Stimulated activated CD8-positive, alpha-beta memory T cell treated with anti-CD3 and anti-CD28 coated beads, Interleukin-4, amount 100 ng/mL, for 48 hours (primary cell): Measurements from ENCODE around the gene GADD45GIP1.

ENCODE experiments used
- DNase-seq: peaks from one replicate; pipeline ENCODE4 v3.0.0-alpha.2; 2020

GADD45GIP1 gene

GRCh38 chr19:12956446-12957388 is at the start of gene GADD45GIP1:
TSS of gene GADD45GIP1 (minus strand) at chr19:12957223. CDS start at chr19:12957212, 11 bp downstream.
- DNase-seq, result peak; percentile 90

GRCh38 chr19:13005861-13006370 is 48.9 kb upstream of the GADD45GIP1 start:
- DNase-seq, result no peak

GRCh38 chr19:13005253-13005652 is 48.2 kb upstream of the GADD45GIP1 start:
- no peak for DNase-seq

GRCh38 chr19:13004273-13004672 is 47.2 kb upstream of the GADD45GIP1 start:
- DNase-seq, result no peak

GRCh38 chr19:13003081-13003480 is 46.1 kb upstream of the GADD45GIP1 start:
- DNase-seq, result no peak

- no peak for DNase-seq
These were observed 45.3 kb upstream of the GADD45GIP1 start for GRCh38 chr19:13002166-13002898.

- DNase-seq, result no peak
These were observed 44.6 kb upstream of the GADD45GIP1 start for GRCh38 chr19:13001502-13002165.

- no peak for DNase-seq
These were observed 44.1 kb upstream of the GADD45GIP1 start for GRCh38 chr19:13001166-13001501.

GRCh38 chr19:12997967-12998940 is 41.2 kb upstream of the GADD45GIP1 start:
- DNase-seq, result no peak

GRCh38 chr19:12997179-12997966 is 40.4 kb upstream of the GADD45GIP1 start:
- no peak for DNase-seq

GRCh38 chr19:12996406-12997094 is 39.5 kb upstream of the GADD45GIP1 start:
- no peak for DNase-seq

GRCh38 chr19:12995596-12996405 is 38.8 kb upstream of the GADD45GIP1 start:
- no peak for DNase-seq

GRCh38 chr19:12994701-12995595 is 37.9 kb upstream of the GADD45GIP1 start, which contains the start of gene NFIX:
TSS of gene NFIX (plus strand) at chr19:12995475. CDS start at chr19:12995838, 363 bp downstream.
- DNase-seq, result peak; percentile 71

- no peak for DNase-seq
These were observed 36.5 kb upstream of the GADD45GIP1 start for GRCh38 chr19:12993562-12993961.

GRCh38 chr19:12992729-12993128 is 35.7 kb upstream of the GADD45GIP1 start:
- DNase-seq, result no peak

- no peak for DNase-seq
These were observed 34.3 kb upstream of the GADD45GIP1 start for GRCh38 chr19:12991296-12991695.

GRCh38 chr19:12990853-12991252 is 33.8 kb upstream of the GADD45GIP1 start:
- no peak for DNase-seq

GRCh38 chr19:12990431-12990830 is 33.4 kb upstream of the GADD45GIP1 start:
- DNase-seq, result no peak
